Kidney (tissue), 14 donors: ENCODE results near the gene HECW1. TPM values are rescaled to one million over a fixed set of nuclear protein-coding genes. Genes with fewer than 3 reads are reported as not detected.
"Not testable (repeated sequence)": the region's sequence is repeated elsewhere in the genome, so short reads cannot be mapped to it uniquely, and the experiment has no call there.

Experiments
- DNase-seq, 5 donors: peaks; one replicate each; pipeline ENCODE4 v3.0.0-alpha.2; 2013 to 2020
- FAIRE-seq: peaks from 2 replicates; lab custom pipeline; 2012; peaks lifted over from hg19 to GRCh38; lab: Jason Lieb, UNC
- H3K27ac ChIP-seq, 2 donors: one replicate each; pipeline ENCODE4 v1.7.0; 2013; ENCODE audit warnings: low read depth in 2 of 2, low read length in 2 of 2, inconsistent platforms in 1 of 2
- H3K27me3 ChIP-seq: one replicate; pipeline ENCODE4 v1.7.1; 2013; ENCODE audit warnings: low read length, inconsistent platforms; ENCODE audit not compliant: control insufficient read depth, insufficient read depth
- H3K36me3 ChIP-seq, 3 donors: one replicate each; pipeline versions ENCODE4 v1.7.0 to v1.7.1; 2013; ENCODE audit warnings: low read length in 3 of 3, control low read depth in 1 of 3, inconsistent platforms in 1 of 3; ENCODE audit not compliant: insufficient read depth in 3 of 3, control insufficient read depth in 2 of 3
- H3K4me1 ChIP-seq, 3 donors: one replicate each; pipeline versions ENCODE4 v1.7.0 to v1.7.1; 2013; ENCODE audit warnings: low read length in 3 of 3, inconsistent platforms in 1 of 3, low read depth in 1 of 3; ENCODE audit not compliant: control insufficient read depth in 2 of 3, insufficient read depth in 2 of 3
- H3K4me3 ChIP-seq, 3 donors: one replicate each; pipeline versions ENCODE4 v1.7.0 to v1.8.1; 2013; ENCODE audit warnings: low read length in 3 of 3, control low read depth in 1 of 3, inconsistent platforms in 1 of 3
- H3K9ac ChIP-seq, 3 donors: one replicate each; pipeline versions ENCODE4 v1.7.0 to v1.7.1; 2013; ENCODE audit warnings: low read length in 3 of 3, control low read depth in 1 of 3, inconsistent platforms in 1 of 3
- H3K9me3 ChIP-seq, 3 donors: one replicate each; pipeline versions ENCODE4 v1.7.0 to v1.7.1; 2013; ENCODE audit warnings: low read length in 3 of 3, control low read depth in 1 of 3, inconsistent platforms in 1 of 3; ENCODE audit not compliant: control insufficient read depth in 2 of 3, insufficient read depth in 1 of 3
- CTCF ChIP-seq: IDR thresholded peaks from 3 replicates; pipeline ENCODE4 v1.5.1; 2012; ENCODE audit warnings: mild to moderate bottlenecking, moderate library complexity, borderline replicate concordance; ENCODE audit not compliant: insufficient read depth; ENCODE audit errors: extremely low read depth
- intact Hi-C: fragments of 100-400 bp; cut with DNase I; formaldehyde crosslinking; loops from one replicate; pipeline ENCODE4 v1.11.1; 2022
- polyA plus RNA-seq: library from polyadenylated mRNA; stranded (reverse); fragments of 350-450 nt; fragmentation: Illumina TruSeq; extraction: RNeasy Lipid Tissue Mini Kit (QIAGEN cat#74804); gene quantifications from one replicate; pipeline ENCODE4 v1.2.3, GENCODE V29; 2014; ENCODE audit warnings: low read depth, low replicate concordance; ENCODE audit not compliant: insufficient read depth
- total RNA-seq: library from RNA; stranded (reverse); fragmentation: NEBNext Ultra II Directional; extraction: Animal tissue kit (Norgen Biotek cat#: 25700); gene quantifications from one replicate; pipeline ENCODE4 v1.2.1, GENCODE V29; 2021
- donor health status: control.
- donor health status: control.
- donor health status: control.
- donor health status: control.
- donor health status: control.
- donor health status: DM: yes; HTN: yes; CAD: no.
- donor health status: Normal renal cell carcinoma (clear cell type).

Gene HECW1
- total and polyA plus RNA-seq, 2 donors from 2014 or later, result 0.50 to 7.5 TPM

- FAIRE-seq (no peak), DNase-seq (no peak)
- H3K4me1 ChIP-seq, result no peaks in the 10 kb centered on the region
- H3K4me3 ChIP-seq, result no peak overlapping the region
- no peaks in the 10 kb centered on the region for H3K36me3 ChIP-seq
- H3K27me3 ChIP-seq, result no peaks in the 10 kb centered on the region
- intact Hi-C loops, result no loop called here
- H3K9ac ChIP-seq, result no peak overlapping the region
- no peak for TF ChIP-seq CTCF
- no peaks in the 10 kb centered on the region for H3K9me3 ChIP-seq
- H3K27ac ChIP-seq, result no peak overlapping the region
Observed at GRCh38 chr7:43205171-43205795, 92.8 kb downstream of the HECW1 start.

GRCh38 chr7:43208242-43208641 lies 95.8 kb downstream of the HECW1 start:
- Histone ChIP-seq H3K27me3 (no peaks in the 10 kb centered on the region), H3K4me1 (no peaks in the 10 kb centered on the region), H3K4me3 (no peak overlapping the region), H3K36me3 (no peaks in the 10 kb centered on the region), H3K27ac (no peak overlapping the region), H3K9me3 (no peaks in the 10 kb centered on the region), H3K9ac (no peak overlapping the region)
- no peak for DNase-seq
- no peak for FAIRE-seq
- intact Hi-C loops, result no loop called here
- TF ChIP-seq CTCF, result no peak

- H3K27me3 ChIP-seq, H3K27ac ChIP-seq, DNase-seq, intact Hi-C loops, H3K4me1 ChIP-seq, H3K4me3 ChIP-seq, FAIRE-seq, H3K36me3 ChIP-seq, H3K9me3 ChIP-seq, H3K9ac ChIP-seq: not testable (repeated sequence)
Observed at GRCh38 chr7:43210539-43210938, 98.1 kb downstream of the HECW1 start.

- H3K4me3 ChIP-seq, result no peak overlapping the region
- FAIRE-seq, result no peak
- no peaks in the 10 kb centered on the region for H3K9me3 ChIP-seq
- H3K9ac ChIP-seq, result no peak overlapping the region
- no peak for DNase-seq
- no peak for TF ChIP-seq CTCF
- H3K36me3 ChIP-seq, result no peaks in the 10 kb centered on the region
- intact Hi-C loops, result no loop called here
- no peaks in the 10 kb centered on the region for H3K4me1 ChIP-seq
- H3K27ac ChIP-seq, result no peak overlapping the region
- H3K27me3 ChIP-seq, result no peaks in the 10 kb centered on the region
Observed at GRCh38 chr7:43211286-43211685, 98.8 kb downstream of the HECW1 start.
